ENCODE measurements around the gene USPL1. TPM values are rescaled to one million over a fixed set of nuclear protein-coding genes. Genes with fewer than 3 reads are reported as not detected.

USPL1 gene
- total RNA-seq, 2 donors from 2014 or later = 17.9 to 19.3 TPM

DNA sequence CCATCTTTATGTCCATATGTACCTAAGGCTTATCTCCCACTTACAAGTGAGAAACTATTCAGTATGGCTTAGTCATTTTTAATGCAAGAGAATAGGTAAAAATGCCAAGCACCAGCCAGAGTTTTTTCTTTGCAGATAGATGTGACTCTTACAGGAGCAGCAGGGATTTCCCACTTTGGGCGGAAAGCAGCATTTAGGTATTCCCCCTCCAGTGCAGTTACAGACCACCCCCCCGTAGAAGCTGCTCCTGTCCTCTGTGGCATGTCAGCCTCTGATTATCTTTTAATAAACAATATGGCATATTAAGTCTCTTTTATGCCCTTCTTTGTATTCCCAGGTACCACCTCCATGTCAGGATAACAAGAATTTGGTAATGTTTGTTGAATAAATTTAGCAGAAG lies 24.7 kb upstream of the USPL1 start:
- 67 to 80% methylated on average over 1 to 2 of the region's 2 CpGs for WGBS, 2 experiments (ENCODE audit: insufficient coverage in 1 of 2, insufficient read length in 1 of 2)
- Histone ChIP-seq H3K27me3 (ENCODE audit: control insufficient read depth, insufficient read depth, low read length, poor library complexity, severe bottlenecking) (no peaks in the 10 kb centered on the region), H3K9ac (ENCODE audit: extremely low read depth, low read length, poor library complexity, severe bottlenecking) (no peak overlapping the region), H3K27ac (ENCODE audit: low read depth, low read length) (no peak overlapping the region), H3K4me3 (ENCODE audit: low read length) (no peak overlapping the region), H3K9me3 (ENCODE audit: control insufficient read depth, low read length) (no peaks in the 10 kb centered on the region), H3K4me1 (ENCODE audit: control insufficient read depth, insufficient read depth, low read length) (no peaks in the 10 kb centered on the region), H3K36me3 (ENCODE audit: control insufficient read depth, insufficient read depth, low read length) (no peaks in the 10 kb centered on the region)
- no peaks in the 10 kb centered on the region for H3K36me3 Mint-ChIP-seq (ENCODE audit: low read depth)
- H3K27ac Mint-ChIP-seq = no peak overlapping the region
- no peak for DNase-seq
- H3K4me1 Mint-ChIP-seq = peaks cover 5% of the 10 kb centered on the region
- TF ChIP-seq, protein P1, sequence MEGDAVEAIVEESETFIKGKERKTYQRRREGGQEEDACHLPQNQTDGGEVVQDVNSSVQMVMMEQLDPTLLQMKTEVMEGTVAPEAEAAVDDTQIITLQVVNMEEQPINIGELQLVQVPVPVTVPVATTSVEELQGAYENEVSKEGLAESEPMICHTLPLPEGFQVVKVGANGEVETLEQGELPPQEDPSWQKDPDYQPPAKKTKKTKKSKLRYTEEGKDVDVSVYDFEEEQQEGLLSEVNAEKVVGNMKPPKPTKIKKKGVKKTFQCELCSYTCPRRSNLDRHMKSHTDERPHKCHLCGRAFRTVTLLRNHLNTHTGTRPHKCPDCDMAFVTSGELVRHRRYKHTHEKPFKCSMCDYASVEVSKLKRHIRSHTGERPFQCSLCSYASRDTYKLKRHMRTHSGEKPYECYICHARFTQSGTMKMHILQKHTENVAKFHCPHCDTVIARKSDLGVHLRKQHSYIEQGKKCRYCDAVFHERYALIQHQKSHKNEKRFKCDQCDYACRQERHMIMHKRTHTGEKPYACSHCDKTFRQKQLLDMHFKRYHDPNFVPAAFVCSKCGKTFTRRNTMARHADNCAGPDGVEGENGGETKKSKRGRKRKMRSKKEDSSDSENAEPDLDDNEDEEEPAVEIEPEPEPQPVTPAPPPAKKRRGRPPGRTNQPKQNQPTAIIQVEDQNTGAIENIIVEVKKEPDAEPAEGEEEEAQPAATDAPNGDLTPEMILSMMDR (conservative IDR thresholded peaks at IDR 0.05) = no peak
- H3K9me3 Mint-ChIP-seq = no peaks in the 10 kb centered on the region
- H3K27me3 Mint-ChIP-seq (ENCODE audit: insufficient read depth) = no peaks in the 10 kb centered on the region
- H3K4me3 Mint-ChIP-seq = no peak overlapping the region

DNA sequence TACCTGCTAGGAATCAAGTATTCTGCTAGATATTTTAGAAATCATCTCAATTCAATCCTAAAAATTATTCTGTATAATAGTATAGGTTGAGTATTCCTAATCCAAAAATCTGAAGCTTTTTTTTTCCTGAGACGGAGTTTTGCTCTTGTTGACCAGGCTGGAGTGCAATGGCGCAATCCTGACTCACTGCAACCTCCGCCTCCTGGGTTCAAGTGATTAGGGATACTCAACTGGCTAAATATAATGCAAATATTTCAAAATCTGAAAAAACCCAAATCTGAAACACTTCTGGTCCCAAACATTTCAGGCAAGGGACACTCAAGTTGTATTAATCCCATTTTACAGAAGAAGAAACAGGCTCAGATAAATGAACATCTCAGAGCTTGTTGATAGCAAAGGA lies 17.2 kb upstream of the USPL1 start:
- H3K27ac ChIP-seq (ENCODE audit: low read depth, low read length) = no peak overlapping the region
- no peaks in the 10 kb centered on the region for H3K27me3 ChIP-seq (ENCODE audit: control insufficient read depth, insufficient read depth, low read length, poor library complexity, severe bottlenecking)
- Mint-ChIP-seq H3K9me3 (no peaks in the 10 kb centered on the region), H3K36me3 (ENCODE audit: low read depth) (no peaks in the 10 kb centered on the region), H3K27me3 (ENCODE audit: insufficient read depth) (no peaks in the 10 kb centered on the region), H3K4me1 (peaks cover 12% of the 10 kb centered on the region), H3K27ac (no peak overlapping the region), H3K4me3 (no peak overlapping the region)
- H3K4me1 ChIP-seq (ENCODE audit: control insufficient read depth, insufficient read depth, low read length) = no peaks in the 10 kb centered on the region
- DNase-seq = no peak
- H3K9ac ChIP-seq (ENCODE audit: extremely low read depth, low read length, poor library complexity, severe bottlenecking) = no peak overlapping the region
- H3K36me3 ChIP-seq (ENCODE audit: control insufficient read depth, insufficient read depth, low read length) = no peaks in the 10 kb centered on the region
- WGBS, 2 experiments (ENCODE audit: insufficient coverage in 1 of 2, insufficient read length in 1 of 2) = 93 to 96% methylated on average over 3 of the region's 3 CpGs
- H3K4me3 ChIP-seq (ENCODE audit: low read length) = no peak overlapping the region
- no peaks in the 10 kb centered on the region for H3K9me3 ChIP-seq (ENCODE audit: control insufficient read depth, low read length)
- TF ChIP-seq, protein P1 (conservative IDR thresholded peaks at IDR 0.05) = no peak

DNA sequence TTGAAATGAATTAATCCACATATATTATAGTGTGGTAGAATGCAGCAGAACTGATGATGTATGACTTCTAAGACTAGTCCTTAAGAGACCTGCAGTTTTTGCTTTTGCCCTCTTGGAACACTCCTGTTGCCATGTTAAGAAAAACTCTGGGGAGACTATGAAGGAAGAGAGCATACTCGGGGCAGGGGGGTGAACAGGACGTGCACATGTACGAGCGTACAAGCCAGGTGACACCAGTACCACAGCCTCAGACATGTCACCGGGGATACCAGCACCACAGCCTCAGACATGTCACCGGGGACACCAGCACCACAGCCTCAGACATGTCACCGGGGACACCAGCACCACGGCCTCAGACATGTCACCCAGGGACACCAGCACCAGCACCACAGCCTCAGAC lies 15.9 kb upstream of the USPL1 start:
- Histone ChIP-seq H3K4me1 (ENCODE audit: control insufficient read depth, insufficient read depth, low read length) (no peaks in the 10 kb centered on the region), H3K4me3 (ENCODE audit: low read length) (no peak overlapping the region), H3K9me3 (ENCODE audit: control insufficient read depth, low read length) (no peaks in the 10 kb centered on the region), H3K36me3 (ENCODE audit: control insufficient read depth, insufficient read depth, low read length) (no peaks in the 10 kb centered on the region), H3K27ac (ENCODE audit: low read depth, low read length) (no peak overlapping the region), H3K9ac (ENCODE audit: extremely low read depth, low read length, poor library complexity, severe bottlenecking) (no peak overlapping the region), H3K27me3 (ENCODE audit: control insufficient read depth, insufficient read depth, low read length, poor library complexity, severe bottlenecking) (no peaks in the 10 kb centered on the region)
- TF ChIP-seq, protein P1 (conservative IDR thresholded peaks at IDR 0.05) = no peak
- peaks cover 11% of the 10 kb centered on the region for H3K4me1 Mint-ChIP-seq
- no peak for DNase-seq
- no peak overlapping the region for H3K27ac Mint-ChIP-seq
- no peaks in the 10 kb centered on the region for H3K36me3 Mint-ChIP-seq (ENCODE audit: low read depth)
- H3K9me3 Mint-ChIP-seq = no peaks in the 10 kb centered on the region
- no peaks in the 10 kb centered on the region for H3K27me3 Mint-ChIP-seq (ENCODE audit: insufficient read depth)
- no peak overlapping the region for H3K4me3 Mint-ChIP-seq
- 91 to 92% methylated on average over 7 to 8 of the region's 8 CpGs for WGBS, 2 experiments (ENCODE audit: insufficient coverage in 1 of 2, insufficient read length in 1 of 2)

Measured in endodermal cell (in vitro differentiated cells).